PFSK-1 (cell line): ENCODE measurements around the gene MYH6.

Experiments
- FOXP2 ChIP-seq: optimal IDR thresholded peaks from 2 replicates; pipeline ENCODE3; 2011; ENCODE audit warnings: borderline replicate concordance, control low read depth, inconsistent platforms; ENCODE audit not compliant: insufficient read depth; ENCODE audit errors: extremely low read length, extremely low read depth
- POLR2AphosphoS5 ChIP-seq: IDR thresholded peaks from 2 replicates; pipeline ENCODE4 v1.6.1; 2012; ENCODE audit warnings: low read depth, mild to moderate bottlenecking, control low read depth, low read length, moderate library complexity
- SIN3A ChIP-seq: IDR thresholded peaks from 2 replicates; pipeline ENCODE4 v1.6.1; 2012; ENCODE audit warnings: mild to moderate bottlenecking, low read length, moderate library complexity, borderline replicate concordance; ENCODE audit not compliant: insufficient read depth
- TAF1 ChIP-seq: IDR thresholded peaks from 2 replicates; pipeline ENCODE4 v1.6.1; 2012; ENCODE audit warnings: low read length, control low read depth, borderline replicate concordance; ENCODE audit not compliant: insufficient read depth
- TF ChIP-seq, protein P1 (sequence below), 2 experiments: IDR thresholded peaks; 2 replicates each; pipeline versions ENCODE4 v1.6.1 to v1.8.0; 2011 to 2012; ENCODE audit warnings: low read depth in 2 of 2, low read length in 2 of 2, control low read depth in 1 of 2, inconsistent platforms in 1 of 2, mild to moderate bottlenecking in 1 of 2, moderate library complexity in 1 of 2; ENCODE audit not compliant: insufficient read depth in 1 of 2

MYH6 gene

DNA sequence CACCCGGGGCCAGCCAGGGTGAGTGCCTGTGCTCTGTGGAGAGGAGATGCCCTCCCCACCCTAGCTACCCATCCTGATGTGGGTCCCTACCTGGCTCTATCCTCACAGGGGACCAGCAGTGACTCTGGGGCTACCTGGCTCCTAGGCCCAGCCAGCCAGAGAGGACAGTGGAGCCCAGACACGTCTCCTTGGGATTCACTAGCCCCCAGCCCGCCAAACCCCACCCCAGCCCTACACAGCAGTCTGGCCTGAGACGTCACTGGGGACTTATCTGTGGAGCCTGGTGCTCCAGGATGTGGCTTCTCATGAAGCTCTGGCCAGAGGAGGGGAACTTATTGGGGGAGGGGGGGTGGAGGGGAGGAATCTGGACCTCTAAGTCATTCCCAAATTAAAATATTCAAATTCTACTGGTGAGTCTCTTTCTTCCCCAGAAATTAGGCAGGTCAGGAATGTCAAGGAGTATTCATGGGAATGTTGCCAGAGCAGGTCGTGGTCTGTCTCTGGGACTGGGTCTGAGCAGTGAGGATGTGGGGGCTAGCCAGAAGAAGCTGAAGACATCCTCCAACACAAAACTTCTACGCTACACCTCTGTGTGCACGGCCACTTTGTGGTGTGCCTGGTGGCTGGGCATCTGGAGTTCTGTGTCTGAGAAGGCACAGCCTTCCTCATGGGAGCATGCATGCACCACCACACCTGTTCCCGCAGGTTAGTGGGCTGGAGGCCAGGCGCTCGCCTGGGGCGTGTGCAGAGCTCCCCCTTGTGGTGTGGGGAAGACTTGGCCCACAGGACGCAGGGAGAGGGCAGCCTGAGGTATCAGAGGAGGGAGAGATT, 28.5 kb downstream of the MYH6 start:
- no peak for TF ChIP-seq SIN3A
- TF ChIP-seq TAF1, result no peak
- TF ChIP-seq FOXP2, result no peak
- TF ChIP-seq POLR2AphosphoS5, result no peak
- TF ChIP-seq, protein P1, sequence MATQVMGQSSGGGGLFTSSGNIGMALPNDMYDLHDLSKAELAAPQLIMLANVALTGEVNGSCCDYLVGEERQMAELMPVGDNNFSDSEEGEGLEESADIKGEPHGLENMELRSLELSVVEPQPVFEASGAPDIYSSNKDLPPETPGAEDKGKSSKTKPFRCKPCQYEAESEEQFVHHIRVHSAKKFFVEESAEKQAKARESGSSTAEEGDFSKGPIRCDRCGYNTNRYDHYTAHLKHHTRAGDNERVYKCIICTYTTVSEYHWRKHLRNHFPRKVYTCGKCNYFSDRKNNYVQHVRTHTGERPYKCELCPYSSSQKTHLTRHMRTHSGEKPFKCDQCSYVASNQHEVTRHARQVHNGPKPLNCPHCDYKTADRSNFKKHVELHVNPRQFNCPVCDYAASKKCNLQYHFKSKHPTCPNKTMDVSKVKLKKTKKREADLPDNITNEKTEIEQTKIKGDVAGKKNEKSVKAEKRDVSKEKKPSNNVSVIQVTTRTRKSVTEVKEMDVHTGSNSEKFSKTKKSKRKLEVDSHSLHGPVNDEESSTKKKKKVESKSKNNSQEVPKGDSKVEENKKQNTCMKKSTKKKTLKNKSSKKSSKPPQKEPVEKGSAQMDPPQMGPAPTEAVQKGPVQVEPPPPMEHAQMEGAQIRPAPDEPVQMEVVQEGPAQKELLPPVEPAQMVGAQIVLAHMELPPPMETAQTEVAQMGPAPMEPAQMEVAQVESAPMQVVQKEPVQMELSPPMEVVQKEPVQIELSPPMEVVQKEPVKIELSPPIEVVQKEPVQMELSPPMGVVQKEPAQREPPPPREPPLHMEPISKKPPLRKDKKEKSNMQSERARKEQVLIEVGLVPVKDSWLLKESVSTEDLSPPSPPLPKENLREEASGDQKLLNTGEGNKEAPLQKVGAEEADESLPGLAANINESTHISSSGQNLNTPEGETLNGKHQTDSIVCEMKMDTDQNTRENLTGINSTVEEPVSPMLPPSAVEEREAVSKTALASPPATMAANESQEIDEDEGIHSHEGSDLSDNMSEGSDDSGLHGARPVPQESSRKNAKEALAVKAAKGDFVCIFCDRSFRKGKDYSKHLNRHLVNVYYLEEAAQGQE (IDR thresholded peaks at IDR 0.05; ENCODE audit: insufficient read depth in 1 of 2, low read depth in 2 of 2, low read length in 2 of 2), result no peak

DNA sequence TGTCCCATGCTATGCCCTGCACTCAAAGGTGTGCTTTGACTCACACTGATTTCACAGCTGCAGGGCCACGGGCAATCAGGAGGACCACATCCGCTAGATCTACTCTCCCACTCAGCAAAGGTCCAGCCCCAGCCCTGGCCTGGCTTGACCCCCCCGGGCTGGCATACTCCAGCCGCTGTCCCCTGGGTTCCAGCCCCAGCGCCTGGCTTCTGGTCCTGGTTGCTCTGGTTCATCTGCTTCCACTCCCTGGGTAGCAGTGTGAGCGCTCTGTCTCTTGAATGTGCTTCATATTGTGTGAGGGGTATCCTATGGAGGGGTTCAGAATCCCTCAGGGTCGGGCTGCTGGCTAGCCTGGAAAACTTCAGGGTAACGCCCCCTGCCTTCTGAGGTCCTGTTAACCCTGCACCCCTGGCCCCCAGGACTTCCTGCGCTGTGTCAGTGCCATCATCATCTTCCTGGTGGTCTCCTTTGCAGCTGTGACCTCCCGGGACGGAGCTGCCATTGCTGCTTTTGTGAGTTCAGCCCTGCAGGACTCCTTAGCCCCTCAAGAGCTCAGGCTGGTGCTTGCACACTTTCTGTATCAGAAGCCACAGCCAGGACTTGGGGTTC, 29.4 kb downstream of the MYH6 start:
- TF ChIP-seq FOXP2 (no peak), POLR2AphosphoS5 (no peak), TAF1 (no peak), SIN3A (no peak)
- TF ChIP-seq, protein P1 (IDR thresholded peaks at IDR 0.05; ENCODE audit: insufficient read depth in 1 of 2, low read depth in 2 of 2, low read length in 2 of 2), result no peak

DNA sequence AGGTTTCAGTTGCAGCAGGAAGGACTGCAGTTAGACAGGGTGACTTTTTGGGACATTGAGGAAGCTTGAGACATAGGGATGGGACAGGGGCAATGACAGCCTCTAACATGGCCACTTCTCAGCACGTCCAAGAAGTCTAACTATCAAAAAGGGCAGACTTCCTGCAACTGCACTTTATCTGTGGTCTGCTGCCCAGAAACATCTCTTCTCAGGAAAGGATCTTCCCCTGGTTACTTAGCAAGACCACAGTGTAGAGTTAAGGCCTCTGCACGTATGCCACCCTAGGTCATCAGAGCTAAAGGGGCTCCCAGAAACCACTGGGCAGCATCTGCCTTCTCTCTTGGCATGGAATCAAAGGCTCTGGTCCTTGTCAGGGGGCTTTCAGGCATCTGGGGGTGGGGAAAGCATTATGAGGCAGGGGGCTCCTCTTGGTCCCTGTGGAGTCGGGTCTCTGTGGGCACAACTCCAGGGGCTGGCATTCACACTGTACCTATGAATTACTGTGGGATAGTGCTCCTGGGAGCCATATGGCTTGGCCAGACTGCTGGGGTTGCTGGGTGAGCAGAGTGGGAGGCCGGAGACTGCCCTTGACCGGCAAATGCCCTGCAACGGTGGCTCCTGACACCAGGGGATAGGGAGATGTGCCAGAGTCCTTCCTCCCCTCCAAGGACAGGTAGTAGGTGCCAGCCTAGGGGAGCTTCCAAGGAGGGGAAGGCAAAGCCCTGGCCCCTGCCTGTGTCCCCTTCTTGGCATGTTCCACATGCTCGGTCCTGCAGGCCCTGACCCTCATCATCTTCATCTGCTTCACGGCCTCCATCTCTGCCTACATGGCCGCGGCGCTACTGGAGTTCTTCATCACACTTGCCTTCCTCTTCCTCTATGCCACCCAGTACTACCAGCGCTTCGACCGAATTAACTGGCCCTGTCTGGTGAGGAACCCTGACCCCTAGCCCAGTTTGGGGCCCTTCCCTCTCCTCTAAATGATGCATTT, 30.2 kb downstream of the MYH6 start:
- TF ChIP-seq TAF1 (no peak), POLR2AphosphoS5 (no peak), SIN3A (no peak), FOXP2 (no peak)
- TF ChIP-seq, protein P1 (IDR thresholded peaks at IDR 0.05; ENCODE audit: insufficient read depth in 1 of 2, low read depth in 2 of 2, low read length in 2 of 2), result no peak

DNA sequence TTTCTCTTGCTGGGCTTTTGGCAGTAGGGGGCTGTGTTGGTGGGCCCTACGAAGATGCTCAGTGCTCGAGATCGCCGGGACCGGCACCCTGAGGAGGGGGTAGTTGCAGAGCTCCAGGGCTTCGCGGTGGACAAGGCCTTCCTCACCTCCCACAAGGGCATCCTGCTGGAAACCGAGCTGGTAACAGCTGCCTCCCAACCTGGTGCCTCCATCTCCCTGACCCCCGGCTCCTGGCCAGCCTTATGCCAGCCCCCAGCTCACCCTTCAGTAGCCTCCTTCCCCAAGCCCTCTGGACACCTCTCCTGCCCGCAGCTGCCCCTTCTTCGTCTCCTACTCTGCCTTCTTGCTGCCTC, 30.9 kb downstream of the MYH6 start:
- TF ChIP-seq FOXP2, result no peak
- no peak for TF ChIP-seq TAF1
- TF ChIP-seq POLR2AphosphoS5, result no peak
- no peak for TF ChIP-seq SIN3A
- TF ChIP-seq, protein P1 (IDR thresholded peaks at IDR 0.05; ENCODE audit: insufficient read depth in 1 of 2, low read depth in 2 of 2, low read length in 2 of 2), result no peak
